LoVo (cell line): ENCODE data around the gene CEACAM20.
A peak's percentile ranks its signal among the peaks of the same experiment; 100 is the strongest.
"Not testable (repeated sequence)": the region's sequence is repeated elsewhere in the genome, so short reads cannot be mapped to it uniquely, and the experiment has no call there.

ENCODE experiments used
- DNase-seq: peaks from one replicate; pipeline ENCODE4 v3.0.0-alpha.2; 2016; ENCODE audit warnings: low spot score

Gene CEACAM20

DNA sequence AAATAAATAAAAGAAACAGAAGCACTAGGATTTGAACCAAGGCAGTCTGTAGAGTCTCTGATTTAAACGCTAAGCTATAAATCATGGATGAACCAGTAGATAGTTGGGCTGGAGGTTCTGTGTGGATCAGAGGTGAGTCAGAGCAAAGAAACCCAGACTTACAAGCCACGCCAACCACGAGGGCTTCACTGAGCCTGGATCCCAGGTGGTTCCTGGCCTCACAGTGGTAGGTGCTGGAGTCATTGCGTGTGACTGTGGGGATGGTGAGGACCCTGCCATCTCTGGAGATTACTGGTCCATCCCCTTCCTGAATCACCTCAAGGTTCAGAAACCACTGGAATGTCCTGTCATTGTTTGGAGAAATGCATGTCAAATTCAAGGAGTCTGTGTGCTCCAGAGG lies 19.3 kb upstream of the CEACAM20 start:
- peak; percentile 5 for DNase-seq

- no peak for DNase-seq
Measured at GRCh38 chr19:44544031-44544430, 14.6 kb upstream of the CEACAM20 start.

DNA sequence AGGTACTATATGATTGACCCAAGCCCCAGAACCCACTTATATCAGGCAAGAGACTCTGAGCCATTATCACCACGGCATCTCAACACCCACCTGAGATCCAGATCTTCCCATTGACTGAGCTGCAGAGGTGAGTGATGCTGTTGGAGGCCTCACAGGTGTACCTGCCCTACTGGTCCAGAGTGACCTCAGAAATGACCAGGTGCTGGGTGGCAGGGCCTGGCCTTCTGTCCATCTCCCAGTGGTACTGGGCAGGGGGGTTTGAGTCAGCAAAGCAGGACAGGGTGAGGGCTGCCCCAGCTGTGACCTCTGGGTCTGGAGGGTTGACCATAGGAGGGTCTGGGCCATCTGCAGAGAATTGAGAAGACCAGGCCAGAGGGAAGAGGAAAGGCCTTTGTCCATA lies 13.2 kb upstream of the CEACAM20 start:
- DNase-seq = no peak

GRCh38 chr19:44540736-44541135 lies 11.3 kb upstream of the CEACAM20 start:
- DNase-seq = no peak

- no peak for DNase-seq
Measured at GRCh38 chr19:44539991-44540390, 10.5 kb upstream of the CEACAM20 start.

GRCh38 chr19:44539236-44539826 lies 9.9 kb upstream of the CEACAM20 start:
- DNase-seq = no peak

DNA sequence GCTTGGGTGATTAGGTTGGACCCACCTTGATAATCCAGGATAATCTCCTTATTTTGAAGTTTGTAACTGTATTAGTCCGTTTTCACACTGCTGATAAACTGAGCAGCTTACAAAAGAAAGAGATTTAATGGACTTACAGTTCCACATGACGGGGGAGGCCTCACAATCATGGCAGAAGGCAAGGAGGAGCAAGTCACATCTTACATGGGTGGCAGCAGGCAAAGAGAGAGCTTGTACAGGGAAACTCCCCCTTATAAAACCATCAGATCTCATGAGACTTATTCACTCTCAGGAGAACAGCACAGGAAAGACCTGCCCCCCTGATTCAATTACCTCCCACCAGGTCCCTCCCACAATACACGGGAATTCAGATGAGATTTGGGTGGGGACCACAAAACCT lies 5.9 kb upstream of the CEACAM20 start:
- DNase-seq = not testable (repeated sequence)

- DNase-seq = no peak
Measured at GRCh38 chr19:44532819-44533218, 3.3 kb upstream of the CEACAM20 start.

GRCh38 chr19:44530777-44531176 lies 1.3 kb upstream of the CEACAM20 start:
- no peak for DNase-seq

DNA sequence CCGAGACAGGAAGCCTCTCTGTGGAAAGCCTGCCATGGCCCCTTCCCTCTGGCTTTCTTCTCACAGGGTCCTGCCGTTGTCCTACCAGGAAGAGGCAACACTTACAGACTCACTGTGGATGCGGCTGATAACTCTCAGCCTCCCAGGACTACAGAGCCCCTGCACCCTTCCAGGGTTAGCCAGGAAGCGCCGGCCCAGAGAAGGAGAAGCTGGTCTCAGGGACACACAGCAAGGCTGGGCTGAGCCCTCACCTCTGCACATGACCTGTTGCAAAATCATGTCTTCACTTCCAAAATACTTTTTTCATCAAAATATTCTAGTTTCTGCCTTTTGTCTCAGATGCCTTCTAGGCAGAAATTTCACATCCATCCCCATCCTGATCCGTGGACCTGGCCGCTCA lies 1.9 kb downstream of the CEACAM20 start:
- no peak for DNase-seq

GRCh38 chr19:44525721-44526430 lies 3.6 kb downstream of the CEACAM20 start:
- no peak for DNase-seq

GRCh38 chr19:44521370-44521769 lies 8.1 kb downstream of the CEACAM20 start:
- no peak for DNase-seq

DNA sequence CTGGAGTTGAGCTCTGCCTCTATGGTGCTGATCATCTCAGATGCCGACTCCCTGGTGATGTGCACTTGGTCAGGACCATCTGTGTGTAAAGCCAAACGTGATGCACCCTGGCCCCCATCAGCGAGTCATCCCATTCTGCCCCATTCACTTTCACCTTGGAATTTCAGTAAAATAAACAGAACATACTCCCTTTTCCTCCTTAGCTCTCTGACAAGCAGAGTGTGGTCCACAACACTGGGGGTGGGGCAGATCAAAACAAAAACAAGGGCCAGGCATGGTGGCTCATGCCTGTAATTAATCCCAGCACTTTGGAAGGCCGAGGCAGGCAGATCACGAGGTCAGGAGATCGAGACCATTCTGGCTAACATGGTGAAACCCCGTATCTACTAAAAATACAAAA lies 12.3 kb downstream of the CEACAM20 start:
- no peak for DNase-seq

DNA sequence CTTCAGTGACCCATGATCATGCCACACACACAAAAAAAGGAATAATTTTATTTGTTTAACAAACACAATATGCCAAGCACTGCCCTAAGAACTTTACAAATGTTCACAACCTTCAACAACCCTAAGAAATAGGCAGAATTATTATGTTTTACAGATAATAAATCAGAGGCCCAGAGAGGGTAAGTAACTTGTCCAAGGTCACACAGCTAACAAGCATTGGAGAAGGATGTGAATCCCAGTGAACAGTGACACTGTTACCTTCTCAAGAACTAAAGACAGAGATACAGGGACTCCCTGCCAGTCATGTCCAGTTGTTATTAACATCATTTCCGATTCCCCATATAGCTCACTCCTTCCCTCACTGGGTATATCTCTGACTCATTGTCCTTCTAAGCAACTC lies 13.6 kb downstream of the CEACAM20 start:
- no peak for DNase-seq

DNA sequence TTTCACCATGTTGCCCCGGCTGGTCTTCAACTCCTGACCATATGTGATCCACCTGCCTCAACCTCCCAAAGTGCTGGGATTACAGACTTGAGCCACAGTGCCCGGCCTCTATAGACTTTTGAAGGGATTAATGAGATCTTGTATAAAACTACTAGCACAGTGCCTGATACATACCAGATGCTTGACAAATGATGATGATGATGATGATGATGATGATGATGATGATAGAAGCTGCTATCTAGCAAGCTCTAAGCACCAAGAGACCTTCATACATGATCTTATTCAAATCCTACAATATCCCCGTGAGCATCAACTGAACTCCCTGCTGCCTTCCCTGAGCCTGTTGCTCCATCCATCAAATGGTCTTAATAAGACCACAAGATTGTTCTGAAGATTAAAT lies 14.4 kb downstream of the CEACAM20 start:
- no peak for DNase-seq

- DNase-seq = peak; percentile 9
Measured at GRCh38 chr19:44512326-44513298, 16.9 kb downstream of the CEACAM20 start.

DNA sequence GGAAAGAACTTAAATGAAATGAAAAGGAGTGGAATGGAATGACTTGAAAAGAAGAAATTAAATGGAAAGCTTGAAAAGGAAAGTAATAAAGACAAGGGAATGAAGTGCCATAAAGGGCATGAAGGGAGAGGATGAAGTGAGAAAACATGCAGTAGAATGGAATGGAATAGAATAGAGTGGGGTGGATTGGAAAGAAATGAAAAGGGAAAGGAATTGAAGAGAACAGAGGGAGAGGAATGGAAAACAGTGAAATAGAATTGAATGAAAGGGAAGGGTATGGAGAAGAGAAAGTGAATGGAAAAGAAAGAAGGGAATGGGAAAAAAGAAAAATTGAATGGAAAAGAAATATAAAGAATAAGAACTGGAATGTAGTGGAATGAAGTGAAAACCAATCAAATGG lies 20.0 kb downstream of the CEACAM20 start:
- DNase-seq = no peak

DNA sequence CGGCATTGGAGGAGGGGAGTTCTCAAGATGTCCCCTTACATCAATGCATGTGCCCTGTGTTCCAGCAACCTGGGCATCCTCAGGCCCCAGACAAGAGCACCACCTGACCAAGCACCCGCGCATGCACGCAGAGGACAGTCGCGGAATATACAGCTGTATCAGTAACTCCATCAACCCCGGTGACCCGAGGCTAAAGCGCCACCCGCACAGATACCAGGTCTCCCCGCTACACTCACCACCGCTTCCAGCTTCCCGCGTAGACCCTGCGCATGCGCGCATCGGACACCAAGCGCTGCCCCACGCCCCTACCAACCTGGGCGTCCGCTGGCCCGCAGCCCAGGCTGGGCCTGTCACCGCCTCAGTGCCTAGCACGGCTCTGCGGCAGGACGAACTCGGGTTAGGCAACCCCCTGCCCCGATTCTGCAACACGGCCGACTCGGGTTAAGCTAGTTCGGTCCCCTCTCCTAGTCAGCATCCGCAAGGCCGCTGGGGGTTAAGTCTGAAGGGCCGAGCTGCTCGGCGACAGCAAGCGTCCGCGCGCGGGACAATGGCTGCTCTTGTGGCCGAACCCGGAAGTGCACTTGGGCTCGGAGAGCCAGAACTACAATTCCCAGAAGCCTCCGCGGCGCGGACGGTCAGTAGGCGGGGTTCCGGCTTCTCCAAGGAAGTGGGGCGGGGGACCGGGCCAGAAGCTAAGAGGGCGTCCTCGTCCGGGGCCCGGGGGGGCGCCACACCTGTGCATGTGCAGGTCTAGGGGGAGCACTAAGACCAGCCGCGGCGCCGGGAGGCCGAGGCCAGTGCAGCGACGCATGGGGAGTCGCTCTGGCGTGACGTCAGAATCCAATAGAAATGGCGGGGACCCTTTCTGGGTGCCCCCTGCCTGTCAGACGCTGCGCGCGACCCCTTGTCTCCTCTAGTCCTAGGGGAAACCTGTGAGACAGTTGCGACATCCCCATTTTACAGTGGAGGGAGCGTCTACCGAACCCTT lies 29.2 kb downstream of the CEACAM20 start, which contains the start of gene ZNF180:
Gene ZNF180 (minus strand): TSS at position 561 of the 988 bp plus-strand sequence. CDS start 3,188 bp downstream, outside the sequence.
- peak; percentile 96 for DNase-seq

GRCh38 chr19:44499559-44499958 lies 29.9 kb downstream of the CEACAM20 start:
- no peak for DNase-seq

GRCh38 chr19:44498988-44499387 lies 30.5 kb downstream of the CEACAM20 start:
- DNase-seq = no peak

- no peak for DNase-seq
Measured at GRCh38 chr19:44496711-44497110, 32.8 kb downstream of the CEACAM20 start.
